Activated B cell treated with CpG ODN at 0.5 μM for 24 hours (primary cell): ENCODE measurements around the gene C5. TPM values are rescaled to one million over a fixed set of nuclear protein-coding genes. Genes with fewer than 3 reads are reported as not detected.

ENCODE experiments used
- ATAC-seq: fragments of 200-7000 bp; cut with Tn5 transposase; one replicate; pipeline ENCODE4 v1.10.0; 2021; ENCODE audit warnings: low read depth, mild to moderate bottlenecking, moderate library complexity
- CTCF ChIA-PET: fragments of 350-600 bp; sonication (Branson Sonifier 250); formaldehyde crosslinking; loops from one replicate; lab custom pipeline; 2021; ENCODE audit warnings: antibody characterized with exemption; lab: Charles Lee
- POLR2A ChIA-PET: fragments of 350-600 bp; sonication (Branson Sonifier 250); formaldehyde crosslinking; loops from one replicate; lab custom pipeline; 2021; ENCODE audit warnings: antibody characterized with exemption; lab: Charles Lee
- DNase-seq: peaks from one replicate; pipeline ENCODE4 v3.0.0; 2022
- H3K27ac Mint-ChIP-seq: one replicate; pipeline ENCODE4 v1.8.0; 2020; ENCODE audit warnings: mixed read lengths
- H3K27me3 Mint-ChIP-seq: one replicate; pipeline ENCODE4 v1.8.0; 2021; ENCODE audit warnings: mixed read lengths
- H3K36me3 Mint-ChIP-seq: one replicate; pipeline ENCODE4 v1.8.0; 2021; ENCODE audit warnings: low read depth, mixed read lengths
- H3K4me1 Mint-ChIP-seq: one replicate; pipeline ENCODE4 v1.8.0; 2021; ENCODE audit warnings: mixed read lengths
- H3K4me3 Mint-ChIP-seq: one replicate; pipeline ENCODE4 v1.8.0; 2020; ENCODE audit warnings: mild to moderate bottlenecking, mixed read lengths
- H3K9me3 Mint-ChIP-seq: one replicate; pipeline ENCODE4 v1.8.0; 2020; ENCODE audit warnings: mixed read lengths
- CTCF ChIP-seq: fragments of 200-600 bp; IDR thresholded peaks from one replicate; pipeline ENCODE4 v1.8.0; 2022; ENCODE audit warnings: antibody characterized with exemption, mild to moderate bottlenecking
- intact Hi-C: fragments of 100-400 bp; cut with micrococcal nuclease; formaldehyde crosslinking; loops from one replicate; pipeline ENCODE4 v1.15.1; 2024
- total RNA-seq: library from RNA; stranded (reverse); gene quantifications from 2 replicates; pipeline ENCODE4 v1.2.3, GENCODE V29; 2022

C5 gene
- total RNA-seq, 1 donor from 2014 or later = 3.5 TPM

DNA sequence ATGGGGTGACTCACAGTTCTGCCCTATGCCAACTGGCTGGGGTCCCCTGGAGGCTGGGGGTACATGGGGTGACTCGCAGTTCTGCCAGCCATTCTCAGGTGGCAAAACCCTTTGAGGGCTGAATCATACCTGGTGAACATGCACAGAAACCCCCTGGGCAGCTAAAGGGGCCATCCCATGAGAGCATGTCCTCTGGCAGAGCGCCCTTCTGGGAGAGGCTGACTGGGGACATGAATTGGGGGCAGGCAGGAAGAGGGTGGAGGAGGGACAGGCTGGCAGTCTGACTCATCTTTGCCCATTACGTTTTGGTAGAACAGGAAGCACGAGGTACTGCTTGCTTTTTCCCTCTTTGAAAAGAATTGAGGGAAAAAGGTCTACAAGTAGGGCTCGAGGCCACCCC, 140.2 kb downstream of the C5 start:
- peak; percentile 71 for ATAC-seq
- intact Hi-C loops = no loop called here
- peak overlapping the region; percentile 24 for H3K27ac Mint-ChIP-seq
- H3K4me3 Mint-ChIP-seq = peak overlapping the region; percentile 41
- H3K27me3 Mint-ChIP-seq = no peaks in the 10 kb centered on the region
- no peaks in the 10 kb centered on the region for H3K9me3 Mint-ChIP-seq
- peaks cover 51% of the 10 kb centered on the region for H3K4me1 Mint-ChIP-seq
- ChIA-PET CTCF (no interaction called here), POLR2A (interaction anchor here (1.0 to 2.7 kb wide), 7 partner anchors 11 to 26 kb away, joined by 3 to 11 read pairs (median 6); partner anchors contain the start of gene TRAF1)
- no peak for DNase-seq
- peaks cover 94% of the 10 kb centered on the region for H3K36me3 Mint-ChIP-seq
- no peak for TF ChIP-seq CTCF

DNA sequence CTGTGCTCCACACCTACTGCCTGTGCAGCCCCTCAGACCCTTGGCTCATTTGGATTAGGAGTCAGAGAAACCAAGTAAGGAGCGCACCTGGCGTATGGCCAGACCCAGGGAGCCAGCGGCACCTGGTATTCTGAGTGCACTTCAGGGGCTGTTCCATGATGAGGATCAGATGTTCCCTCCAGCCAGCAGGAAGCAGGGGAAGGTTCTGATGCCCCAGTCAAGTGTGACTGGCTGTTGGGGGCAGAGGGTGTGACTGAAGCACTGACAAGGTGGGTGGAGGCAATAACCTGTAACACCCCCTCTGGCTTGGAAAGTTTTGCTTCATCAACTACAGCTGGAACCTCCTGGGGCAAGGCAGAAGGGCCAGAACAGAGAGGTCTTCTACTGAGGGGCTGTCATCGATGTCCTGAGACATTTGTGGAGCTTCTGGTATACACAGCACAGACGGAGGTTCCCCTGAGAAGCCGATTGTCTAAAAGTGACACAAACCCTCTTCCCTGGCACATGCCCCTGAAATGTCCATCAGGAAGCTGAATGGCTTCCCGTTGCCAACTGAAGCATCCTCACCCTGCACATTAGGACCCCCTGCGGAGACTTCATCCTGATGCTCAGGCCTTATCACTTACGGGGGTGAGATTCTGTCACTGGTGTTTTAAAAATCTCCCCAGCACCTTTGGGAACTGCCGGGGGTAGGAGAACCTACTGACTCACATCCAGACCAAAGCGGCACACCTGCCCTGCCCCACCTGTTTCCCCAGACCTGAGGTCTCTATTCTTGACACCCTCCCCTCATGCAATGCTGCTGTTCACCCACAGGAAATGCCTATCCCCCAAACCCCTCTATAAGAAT, 144.5 kb downstream of the C5 start:
- POLR2A ChIA-PET = interaction anchor here (1.0 to 8.3 kb wide), 7 partner anchors 11 to 39 kb away, joined by 3 to 61 read pairs (median 9); partner anchors contain the start of gene TRAF1
- CTCF ChIA-PET = no interaction called here
- Mint-ChIP-seq H3K4me3 (peak overlapping the region; percentile 19), H3K9me3 (no peaks in the 10 kb centered on the region), H3K36me3 (peaks cover 88% of the 10 kb centered on the region), H3K4me1 (peaks cover 76% of the 10 kb centered on the region), H3K27ac (peak overlapping the region; percentile 63), H3K27me3 (no peaks in the 10 kb centered on the region)
- TF ChIP-seq CTCF = no peak
- ATAC-seq (peak; percentile 10), DNase-seq (no peak)
- intact Hi-C loops = no loop called here

GRCh38 chr9:120904978-120905301, 145.1 kb downstream of the C5 start:
- CTCF ChIA-PET = no interaction called here
- Mint-ChIP-seq H3K4me3 (no peak overlapping the region), H3K27me3 (no peaks in the 10 kb centered on the region), H3K27ac (peak overlapping the region; percentile 63), H3K9me3 (no peaks in the 10 kb centered on the region), H3K36me3 (peaks cover 87% of the 10 kb centered on the region), H3K4me1 (peaks cover 70% of the 10 kb centered on the region)
- intact Hi-C loops = loop anchor here (1.0 kb wide), 1 partner anchor 31 kb away; no protein-coding TSS in a partner anchor
- TF ChIP-seq CTCF = no peak
- no peak for ATAC-seq
- POLR2A ChIA-PET = interaction anchor here (1.0 to 8.3 kb wide), 6 partner anchors 11 to 27 kb away, joined by 3 to 61 read pairs (median 10); partner anchors contain the start of gene TRAF1
- no peak for DNase-seq

GRCh38 chr9:120904061-120904977, 145.8 kb downstream of the C5 start:
- TF ChIP-seq CTCF = no peak
- intact Hi-C loops = loop anchor here (1.0 kb wide), 1 partner anchor 32 kb away; no protein-coding TSS in a partner anchor
- Mint-ChIP-seq H3K27ac (peak overlapping the region; percentile 74), H3K4me3 (peak overlapping the region; percentile 24), H3K27me3 (no peaks in the 10 kb centered on the region), H3K9me3 (no peaks in the 10 kb centered on the region), H3K36me3 (peaks cover 82% of the 10 kb centered on the region), H3K4me1 (peaks cover 68% of the 10 kb centered on the region)
- ATAC-seq (peak; percentile 53), DNase-seq (no peak)
- ChIA-PET POLR2A (interaction anchor here (0.6 to 8.3 kb wide), 11 partner anchors 12 to 162 kb away, joined by 3 to 61 read pairs (median 4); partner anchors contain the start of genes FBXW2, PHF19 and TRAF1), CTCF (interaction anchor here (1.0 to 2.6 kb wide), 5 partner anchors 9 to 33 kb away, joined by 3 to 8 read pairs (median 4); no protein-coding TSS in a partner anchor)
